Glomerular visceral epithelial cell (primary cell): ENCODE measurements around the gene SERP2.

Experiments used
- DNase-seq: peaks from one replicate; pipeline ENCODE4 v3.0.0-alpha.2; 2016; ENCODE audit errors: extremely low spot score

Gene SERP2

DNA sequence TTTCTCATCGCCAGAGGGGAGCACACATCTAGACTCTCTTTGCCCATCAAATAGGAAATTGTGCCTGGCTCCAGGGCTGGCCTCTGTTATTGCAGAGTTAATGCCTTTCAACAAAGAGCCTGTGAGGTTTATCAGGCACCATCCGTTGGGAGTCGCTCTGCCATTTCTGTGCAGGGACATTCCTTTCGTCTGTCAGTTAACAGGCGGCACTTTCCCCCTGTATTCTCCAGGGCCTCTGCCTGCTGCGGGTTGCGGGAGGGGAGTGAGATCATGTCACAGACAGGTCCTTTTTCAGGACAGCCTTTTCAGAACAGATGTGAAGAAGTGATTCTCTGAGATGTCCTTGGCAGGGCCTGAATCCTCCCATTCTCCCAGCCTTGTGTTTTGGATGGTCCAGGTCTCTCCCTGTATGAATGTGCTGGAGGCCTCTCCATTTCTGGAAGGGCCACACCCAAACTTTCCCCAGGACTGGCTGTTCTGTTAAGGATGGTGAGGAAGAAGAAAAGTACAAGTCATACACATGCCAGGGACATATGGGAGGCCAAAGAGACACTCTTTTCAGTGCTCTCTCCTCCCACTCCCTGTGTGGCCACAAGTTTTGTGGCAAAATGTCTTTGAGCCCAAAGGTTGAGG, 14.9 kb downstream of the SERP2 start:
- DNase-seq, result no peak

DNA sequence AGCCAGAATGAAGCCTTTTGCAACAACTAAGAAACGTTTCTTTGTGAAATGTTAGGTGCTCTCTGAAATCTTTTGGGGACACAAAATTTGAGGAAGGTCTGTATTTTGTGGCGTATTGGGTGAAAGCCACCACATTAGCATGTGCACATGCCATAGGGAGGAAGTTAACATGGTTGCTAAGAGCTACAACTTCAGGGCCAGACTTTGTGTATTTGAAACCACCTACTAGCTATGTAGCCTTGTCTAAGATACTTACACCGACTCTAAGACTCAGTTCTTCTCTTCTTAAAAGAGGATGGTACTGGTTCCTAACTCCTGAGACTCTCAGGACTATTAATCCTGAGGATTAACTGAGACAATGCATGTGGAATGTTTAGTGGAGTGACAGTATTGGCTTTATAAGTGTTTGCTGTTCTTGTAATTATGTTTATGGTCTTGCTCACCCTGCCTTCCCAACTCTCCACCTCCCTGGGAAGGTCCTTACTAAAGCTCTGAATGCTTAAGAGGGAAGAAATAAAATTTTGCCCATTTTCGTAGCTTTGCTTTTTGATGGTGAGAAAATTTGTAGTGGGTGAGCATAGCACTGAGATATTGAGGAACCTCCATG, 15.5 kb downstream of the SERP2 start:
- no peak for DNase-seq

DNA sequence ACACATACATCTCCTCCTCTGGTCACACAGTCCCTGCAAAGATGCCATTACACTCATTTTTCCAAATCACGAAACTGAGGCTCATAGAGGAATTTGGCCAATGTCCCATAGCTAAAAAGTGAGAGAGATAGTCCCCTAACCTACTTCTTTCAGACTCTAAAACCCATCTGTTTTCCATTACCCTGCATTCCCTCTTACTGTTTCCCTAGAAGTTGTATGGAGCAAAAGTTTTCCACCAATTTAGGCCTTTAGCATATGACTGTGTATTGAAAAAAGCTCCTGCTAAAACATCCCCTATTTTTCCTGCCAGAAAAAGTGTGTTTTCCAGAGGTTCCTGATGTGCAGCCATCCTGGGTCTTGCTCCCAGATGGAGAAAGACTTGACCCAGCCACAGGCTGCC, 16.3 kb downstream of the SERP2 start:
- no peak for DNase-seq

- peak; percentile 85 for DNase-seq
Measured at GRCh38 chr13:44393391-44393790, 19.8 kb downstream of the SERP2 start.

- DNase-seq, result no peak
Measured at GRCh38 chr13:44394658-44395057, 21.0 kb downstream of the SERP2 start.

GRCh38 chr13:44395976-44396694, 22.5 kb downstream of the SERP2 start:
- DNase-seq, result no peak

GRCh38 chr13:44396701-44397580, 23.3 kb downstream of the SERP2 start:
- DNase-seq, result no peak

DNA sequence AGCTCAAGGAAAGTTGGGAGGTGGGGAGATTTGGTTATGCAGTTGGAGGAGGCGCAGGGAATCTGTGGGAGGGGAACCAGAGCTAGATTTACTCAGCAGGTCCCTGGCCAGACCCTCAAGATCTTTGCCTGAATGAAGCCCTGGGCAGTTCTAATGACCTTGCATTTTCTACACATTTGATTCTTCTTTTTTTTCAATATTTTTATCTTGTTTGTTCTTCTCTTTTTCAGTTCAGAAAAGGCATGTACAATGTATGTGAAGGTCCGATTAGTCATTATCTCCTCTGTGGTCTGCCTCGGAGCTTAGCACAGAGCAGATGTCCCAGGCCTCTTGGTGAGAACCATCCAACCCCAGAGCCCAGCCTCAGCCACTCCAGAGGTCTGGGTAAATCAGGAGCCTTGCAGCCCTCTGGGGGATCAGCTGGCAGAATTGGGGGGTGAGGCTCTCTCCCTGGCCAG, 24.2 kb downstream of the SERP2 start:
- peak; percentile 17 for DNase-seq

- DNase-seq, result no peak
Measured at GRCh38 chr13:44398606-44399005, 25.0 kb downstream of the SERP2 start.

DNA sequence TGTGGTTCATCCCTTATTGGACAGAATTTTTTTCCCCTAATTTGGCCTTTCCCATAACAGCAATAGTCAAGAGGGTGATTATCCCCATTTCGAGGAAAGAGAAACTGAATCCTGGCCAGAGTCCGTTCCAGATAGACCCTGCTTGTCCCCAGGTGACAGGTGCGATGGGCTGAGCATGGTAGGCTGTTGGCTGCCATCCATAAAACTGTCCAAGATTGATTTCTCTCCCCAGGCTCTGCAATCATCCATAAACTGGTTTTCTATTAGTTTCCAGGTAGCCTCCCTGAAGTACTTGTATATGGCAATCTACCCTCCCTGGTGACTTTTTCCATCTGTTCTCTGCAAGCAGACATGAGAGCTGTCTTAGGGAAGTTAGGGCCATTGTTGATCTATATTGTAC, 25.4 kb downstream of the SERP2 start:
- DNase-seq, result no peak

GRCh38 chr13:44400736-44401135, 27.1 kb downstream of the SERP2 start:
- no peak for DNase-seq

GRCh38 chr13:44401577-44401976, 28.0 kb downstream of the SERP2 start:
- DNase-seq, result no peak

- no peak for DNase-seq
Measured at GRCh38 chr13:44402899-44403445, 29.3 kb downstream of the SERP2 start.

DNA sequence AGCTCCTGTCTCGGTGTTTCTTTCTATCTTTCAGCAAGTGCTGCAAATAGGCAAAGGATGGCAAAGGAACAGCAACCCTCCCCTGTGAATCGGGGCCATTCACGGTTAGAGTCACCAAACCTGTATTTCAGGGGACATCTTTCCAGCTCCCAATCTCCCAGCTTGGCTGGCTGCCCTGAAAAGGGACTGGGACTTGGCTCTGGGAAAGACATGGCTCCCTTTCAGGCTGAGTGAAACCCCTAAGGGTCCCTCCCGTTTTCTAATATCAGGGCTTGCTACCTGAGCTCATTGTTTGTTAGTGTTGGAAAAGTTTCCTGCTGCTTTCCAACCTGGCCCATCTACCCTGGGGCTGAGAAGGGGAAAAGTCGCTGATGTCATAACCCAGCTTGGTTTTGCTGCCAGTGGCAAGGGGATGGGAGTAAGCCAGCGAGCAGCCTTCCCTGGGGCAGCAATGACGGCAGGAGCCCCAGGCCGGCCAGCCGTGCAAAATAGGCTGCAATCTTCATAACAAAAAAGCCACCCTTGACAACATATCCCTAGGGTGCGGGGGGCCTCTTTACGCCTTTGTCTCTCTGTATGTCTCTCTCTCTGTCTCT, 29.9 kb downstream of the SERP2 start:
- DNase-seq, result no peak

DNA sequence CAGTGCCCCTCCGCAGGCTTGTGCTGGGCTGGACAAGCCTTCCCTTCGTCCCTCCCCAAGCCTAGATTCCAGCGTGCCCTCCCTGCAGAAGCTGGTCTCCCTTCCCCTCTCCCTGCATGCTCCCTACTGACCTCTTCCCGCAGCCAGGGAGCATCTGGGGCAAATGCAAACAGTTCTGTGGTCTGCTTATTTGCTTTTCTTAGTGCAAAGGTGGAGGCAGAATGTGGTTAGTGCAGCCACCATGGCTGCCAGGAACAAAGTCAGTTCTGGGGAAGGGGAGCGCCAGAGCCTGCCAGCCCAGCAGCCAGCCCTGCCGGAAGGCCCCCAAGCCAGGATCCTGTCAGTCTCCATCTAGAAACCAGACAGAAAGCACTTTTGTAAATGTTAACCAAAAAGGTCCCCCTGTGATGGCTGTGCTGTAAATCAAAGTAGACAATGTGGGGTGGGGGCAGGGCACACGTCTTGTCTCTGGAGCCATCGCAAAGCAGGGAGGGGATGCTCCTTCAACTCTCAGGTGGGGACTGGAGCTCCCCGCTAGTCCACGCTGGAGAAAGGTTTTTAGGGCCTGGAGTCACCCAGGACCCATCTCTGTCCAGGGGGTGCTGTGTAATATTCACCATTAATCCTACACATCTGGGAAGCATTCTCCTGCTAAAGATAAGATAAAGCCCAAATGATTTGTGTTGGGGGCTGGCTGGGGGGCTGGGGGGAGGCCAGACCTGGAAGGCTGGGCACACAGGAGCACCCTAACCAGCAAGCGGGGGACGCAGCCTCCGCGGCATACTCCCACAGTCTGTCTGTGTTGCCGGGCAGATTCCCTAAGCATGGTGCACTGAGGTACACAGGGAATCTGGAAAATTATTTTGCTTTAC, 30.9 kb downstream of the SERP2 start:
- DNase-seq, result no peak

GRCh38 chr13:44406617-44407016, 33.0 kb downstream of the SERP2 start:
- no peak for DNase-seq

DNA sequence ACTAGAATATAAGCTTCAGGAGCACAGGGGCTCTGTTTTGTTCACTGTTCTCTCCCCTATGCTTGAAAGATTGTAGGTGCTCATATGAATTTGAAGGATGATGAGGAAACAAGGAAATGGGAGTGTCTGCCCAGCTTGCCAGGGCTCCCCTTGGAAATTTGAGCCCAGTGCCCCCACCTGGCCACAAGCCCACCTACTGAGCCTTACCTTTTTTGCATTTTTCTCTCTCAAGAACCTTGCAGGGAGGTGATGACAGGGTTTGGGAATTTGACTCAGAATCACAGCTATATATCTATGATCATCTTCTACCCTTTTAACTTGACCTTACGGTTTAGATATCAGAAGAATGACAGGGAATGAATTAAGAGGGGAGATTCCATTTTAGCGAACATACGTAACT, 33.8 kb downstream of the SERP2 start:
- DNase-seq, result no peak

DNA sequence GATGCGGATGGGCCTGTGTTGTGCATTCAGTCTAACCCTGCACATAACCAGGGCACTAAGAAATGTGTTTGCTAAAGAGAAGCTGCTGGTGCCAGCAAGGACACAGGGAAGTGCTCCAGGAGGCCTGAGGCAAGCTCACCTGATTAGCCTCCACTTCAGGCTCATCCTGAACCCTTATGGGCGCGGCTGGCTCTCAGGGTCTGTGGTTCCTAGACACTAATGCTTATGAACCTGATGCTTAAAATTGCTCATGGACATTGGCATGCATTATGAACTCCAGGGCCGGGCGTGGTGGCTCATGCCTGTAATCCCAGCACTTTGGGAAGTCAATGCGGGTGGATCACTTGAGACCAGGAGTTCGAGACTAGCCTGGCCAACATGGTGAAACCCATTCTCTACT, 34.3 kb downstream of the SERP2 start:
- DNase-seq, result no peak

DNA sequence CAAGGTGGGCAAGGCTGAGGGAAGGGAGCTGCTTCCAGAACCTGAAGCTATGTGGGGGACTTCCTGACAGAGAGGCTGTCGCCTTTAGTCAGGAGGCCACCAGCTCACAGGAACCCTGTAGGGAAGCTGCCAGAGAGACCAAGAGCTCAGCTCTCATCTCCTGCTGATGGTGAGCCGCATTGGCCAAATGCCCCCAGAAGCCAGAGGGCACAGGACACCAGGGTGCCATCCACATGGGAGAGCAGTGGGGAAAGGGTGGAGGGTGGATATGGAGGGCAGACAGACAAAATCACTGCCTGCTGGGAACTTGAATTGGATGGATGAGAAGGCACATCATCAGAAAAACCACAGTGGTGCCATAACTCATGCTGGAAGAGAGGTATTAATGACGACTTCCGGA, 36.0 kb downstream of the SERP2 start:
- DNase-seq, result no peak

- no peak for DNase-seq
Measured at GRCh38 chr13:44410328-44410859, 36.8 kb downstream of the SERP2 start.
